ENCODE measurements around the gene SNPH.

The SNPH gene

DNA sequence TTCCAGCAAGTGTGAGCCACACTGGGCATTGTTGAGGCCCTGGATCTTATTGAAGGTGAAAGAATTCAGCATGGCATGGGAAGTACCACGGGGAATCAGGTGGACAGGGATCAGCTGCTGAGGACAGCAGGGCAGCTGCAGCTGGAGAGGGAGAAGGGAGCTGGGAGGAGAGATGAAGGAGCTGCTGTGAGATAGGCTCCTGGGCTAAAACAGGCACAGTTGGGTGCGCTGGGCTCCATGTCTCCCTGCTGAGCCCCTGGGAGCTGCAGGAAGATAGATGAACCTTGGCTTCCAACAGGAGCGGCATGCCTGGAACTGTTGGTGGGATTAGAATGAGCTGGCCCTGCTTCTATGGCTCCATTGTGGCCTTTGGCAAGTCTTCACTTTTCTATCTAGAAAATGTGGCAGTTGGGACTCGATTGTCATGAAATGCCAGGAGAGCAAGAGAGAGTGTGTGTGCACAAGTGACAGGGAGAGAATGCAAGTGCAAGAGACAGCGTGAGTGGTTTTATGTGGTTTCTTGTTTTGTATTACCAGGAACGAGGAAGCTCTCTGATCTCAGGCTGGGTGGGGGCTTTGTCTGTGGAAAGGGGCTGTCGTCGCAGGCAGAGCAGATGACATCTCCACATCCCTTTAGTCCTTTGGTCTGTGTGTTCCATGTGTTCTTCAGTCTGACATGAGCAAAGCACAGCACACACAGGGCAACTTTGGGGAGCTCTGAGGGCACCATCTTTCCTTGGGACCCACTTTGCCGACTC, 20.4 kb downstream of the SNPH start:
- H3K4me3 ChIP-seq (ENCODE audit: control insufficient read depth, low read depth, low read length) = no peak overlapping the region
- DNase-seq (ENCODE audit: low read depth) = no peak
- TF ChIP-seq, protein P1, sequence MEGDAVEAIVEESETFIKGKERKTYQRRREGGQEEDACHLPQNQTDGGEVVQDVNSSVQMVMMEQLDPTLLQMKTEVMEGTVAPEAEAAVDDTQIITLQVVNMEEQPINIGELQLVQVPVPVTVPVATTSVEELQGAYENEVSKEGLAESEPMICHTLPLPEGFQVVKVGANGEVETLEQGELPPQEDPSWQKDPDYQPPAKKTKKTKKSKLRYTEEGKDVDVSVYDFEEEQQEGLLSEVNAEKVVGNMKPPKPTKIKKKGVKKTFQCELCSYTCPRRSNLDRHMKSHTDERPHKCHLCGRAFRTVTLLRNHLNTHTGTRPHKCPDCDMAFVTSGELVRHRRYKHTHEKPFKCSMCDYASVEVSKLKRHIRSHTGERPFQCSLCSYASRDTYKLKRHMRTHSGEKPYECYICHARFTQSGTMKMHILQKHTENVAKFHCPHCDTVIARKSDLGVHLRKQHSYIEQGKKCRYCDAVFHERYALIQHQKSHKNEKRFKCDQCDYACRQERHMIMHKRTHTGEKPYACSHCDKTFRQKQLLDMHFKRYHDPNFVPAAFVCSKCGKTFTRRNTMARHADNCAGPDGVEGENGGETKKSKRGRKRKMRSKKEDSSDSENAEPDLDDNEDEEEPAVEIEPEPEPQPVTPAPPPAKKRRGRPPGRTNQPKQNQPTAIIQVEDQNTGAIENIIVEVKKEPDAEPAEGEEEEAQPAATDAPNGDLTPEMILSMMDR (IDR thresholded peaks at IDR 0.05; ENCODE audit: control insufficient read depth, insufficient read depth, low read depth, low read length, missing control alignments) = no peak

- H3K4me3 ChIP-seq (ENCODE audit: control insufficient read depth, low read depth, low read length) = no peak overlapping the region
- TF ChIP-seq, protein P1 (IDR thresholded peaks at IDR 0.05; ENCODE audit: control insufficient read depth, insufficient read depth, low read depth, low read length, missing control alignments) = no peak
- no peak for DNase-seq (ENCODE audit: low read depth)
Measured at GRCh38 chr20:1287306-1287705, 21.2 kb downstream of the SNPH start.

- TF ChIP-seq, protein P1 (IDR thresholded peaks at IDR 0.05; ENCODE audit: control insufficient read depth, insufficient read depth, low read depth, low read length, missing control alignments) = no peak
- DNase-seq (ENCODE audit: low read depth) = no peak
- H3K4me3 ChIP-seq (ENCODE audit: control insufficient read depth, low read depth, low read length) = no peak overlapping the region
Measured at GRCh38 chr20:1287787-1288569, 21.9 kb downstream of the SNPH start.

DNA sequence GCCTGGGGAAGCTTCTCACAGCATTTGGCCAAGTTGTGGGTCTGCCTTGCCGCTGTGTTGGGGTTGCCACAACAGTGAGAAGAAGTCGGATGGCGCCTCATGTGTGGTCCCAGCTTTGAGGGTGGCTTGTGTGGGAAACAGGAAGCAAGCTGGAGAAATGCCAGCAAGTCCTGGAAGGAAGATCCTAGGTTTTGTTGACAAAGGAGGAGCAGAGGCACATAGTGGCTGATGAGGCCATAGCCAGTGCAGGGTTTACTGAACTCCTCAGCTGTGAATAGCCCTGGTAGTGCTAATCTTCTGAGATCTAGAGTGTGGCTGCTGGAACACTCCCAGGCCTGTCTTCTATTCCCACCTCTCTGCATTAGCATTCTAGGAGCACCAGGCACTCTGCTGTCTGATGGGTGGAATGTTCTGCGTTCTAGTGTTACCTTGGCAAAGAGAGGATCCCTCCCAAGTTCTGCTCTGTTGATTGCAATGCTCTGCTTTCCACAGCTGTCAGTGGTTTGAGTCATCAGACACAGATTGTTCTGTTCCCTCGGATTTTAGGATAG, 25.2 kb downstream of the SNPH start:
- TF ChIP-seq, protein P1 (IDR thresholded peaks at IDR 0.05; ENCODE audit: control insufficient read depth, insufficient read depth, low read depth, low read length, missing control alignments) = no peak
- no peak for DNase-seq (ENCODE audit: low read depth)

GRCh38 chr20:1292620-1293019, 26.5 kb downstream of the SNPH start:
- no peak overlapping the region for H3K4me3 ChIP-seq (ENCODE audit: control insufficient read depth, low read depth, low read length)
- DNase-seq (ENCODE audit: low read depth) = no peak
- TF ChIP-seq, protein P1 (IDR thresholded peaks at IDR 0.05; ENCODE audit: control insufficient read depth, insufficient read depth, low read depth, low read length, missing control alignments) = no peak

More for the DNA sequence above, 25.2 kb downstream of the SNPH start:
- no peak overlapping the region for H3K4me3 ChIP-seq (ENCODE audit: control insufficient read depth, low read depth, low read length)

DNA sequence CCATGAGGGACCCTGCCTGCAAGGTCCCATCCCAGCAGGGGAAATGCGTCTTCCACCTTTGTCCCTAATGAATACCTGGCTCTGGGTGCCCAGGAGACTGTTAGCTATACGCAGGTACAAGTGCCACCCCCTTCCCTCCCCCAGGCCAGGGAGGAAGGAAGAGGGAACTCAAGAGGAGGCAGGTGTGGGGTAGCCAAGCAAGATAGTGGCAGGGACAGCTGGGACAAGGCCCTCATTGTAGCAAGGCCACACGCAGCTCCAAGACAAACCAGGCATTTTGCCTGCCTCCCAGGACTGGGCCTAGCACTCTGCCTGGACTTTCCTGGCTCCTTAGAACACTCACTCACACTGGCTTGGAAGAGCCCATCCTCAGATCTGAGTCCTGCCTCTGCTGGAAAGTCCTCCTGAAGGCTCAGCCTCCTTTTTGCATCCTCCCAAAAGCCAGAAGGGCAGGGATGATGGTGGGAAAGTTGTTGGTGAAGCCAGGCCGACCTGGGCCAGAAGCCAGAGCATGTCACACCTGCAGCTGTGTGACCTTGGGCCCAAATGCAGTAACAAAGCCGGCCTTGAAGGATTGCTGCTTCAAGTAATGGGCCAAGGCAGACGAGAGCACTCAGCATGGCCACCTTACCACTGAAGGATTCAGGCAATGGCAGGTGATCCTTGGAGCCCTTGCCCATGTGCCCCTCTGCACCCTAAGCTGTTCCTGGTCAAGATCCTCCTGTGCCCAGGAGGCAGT, 27.7 kb downstream of the SNPH start:
- no peak for DNase-seq (ENCODE audit: low read depth)
- TF ChIP-seq, protein P1 (IDR thresholded peaks at IDR 0.05; ENCODE audit: control insufficient read depth, insufficient read depth, low read depth, low read length, missing control alignments) = no peak
- no peak overlapping the region for H3K4me3 ChIP-seq (ENCODE audit: control insufficient read depth, low read depth, low read length)

Measured in AG09309 (cell line).